Epidermal melanocyte (primary cell): ENCODE data around the gene PARP6.

Source experiments
- DNase-seq: peaks from one replicate; pipeline ENCODE4 v3.0.0; 2011; ENCODE audit warnings: low spot score; ENCODE audit not compliant: insufficient read length

Gene PARP6

GRCh38 chr15:72200395-72201237, 71.7 kb downstream of the PARP6 start:
- DNase-seq, result no peak

DNA sequence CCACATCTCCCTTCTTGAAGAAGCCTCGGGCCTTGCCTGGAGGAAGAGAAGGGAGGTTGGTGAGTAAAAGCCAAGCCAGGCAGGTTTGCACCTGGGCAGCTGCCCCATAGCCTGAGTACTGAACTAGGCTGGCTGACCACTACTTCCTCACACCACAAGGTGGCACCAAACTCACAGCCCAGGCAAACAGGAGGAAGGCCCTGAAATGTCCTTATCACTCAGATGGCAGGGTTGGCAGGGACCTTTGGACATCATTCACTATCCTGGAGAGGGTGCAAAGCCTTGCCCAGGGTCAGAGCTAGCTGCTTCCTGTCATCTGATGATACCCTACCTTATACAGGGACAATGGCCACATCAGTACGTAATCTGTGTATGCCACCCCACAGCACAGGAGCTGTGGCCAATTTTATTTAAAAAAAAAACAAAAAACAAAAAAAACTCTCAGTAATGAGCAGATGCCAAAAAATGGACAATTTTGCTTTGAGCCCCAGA, 72.6 kb downstream of the PARP6 start:
- DNase-seq, result peak; percentile 83

- no peak for DNase-seq
Observed at GRCh38 chr15:72199205-72199515, 73.2 kb downstream of the PARP6 start.

- no peak for DNase-seq
Observed at GRCh38 chr15:72198356-72199204, 73.8 kb downstream of the PARP6 start.

GRCh38 chr15:72197460-72198355, 74.6 kb downstream of the PARP6 start, which contains the start of gene GRAMD2A:
TSS of gene GRAMD2A (minus strand) at chr15:72197787.
- DNase-seq, result peak; percentile 40

DNA sequence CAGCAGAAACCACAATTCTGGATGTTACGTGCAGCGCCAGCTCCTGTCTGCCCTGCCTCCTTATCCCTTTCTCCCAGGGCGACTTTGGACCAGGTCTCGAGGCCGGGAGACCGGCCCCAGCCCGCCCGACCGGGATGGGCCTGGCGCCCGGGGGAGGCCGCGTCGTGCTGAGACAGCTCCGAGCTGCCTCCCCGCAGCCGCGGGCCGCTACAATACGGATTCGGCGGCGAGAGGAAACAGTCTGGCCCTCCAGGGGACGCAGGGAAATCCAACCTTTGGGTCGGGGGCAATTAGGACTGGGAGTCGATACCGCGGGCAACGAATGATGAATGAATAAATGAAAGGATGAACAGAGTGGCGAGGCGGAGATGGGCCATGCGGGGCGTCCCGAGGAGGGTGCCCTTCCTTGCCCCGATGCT, 75.3 kb downstream of the PARP6 start:
- no peak for DNase-seq

DNA sequence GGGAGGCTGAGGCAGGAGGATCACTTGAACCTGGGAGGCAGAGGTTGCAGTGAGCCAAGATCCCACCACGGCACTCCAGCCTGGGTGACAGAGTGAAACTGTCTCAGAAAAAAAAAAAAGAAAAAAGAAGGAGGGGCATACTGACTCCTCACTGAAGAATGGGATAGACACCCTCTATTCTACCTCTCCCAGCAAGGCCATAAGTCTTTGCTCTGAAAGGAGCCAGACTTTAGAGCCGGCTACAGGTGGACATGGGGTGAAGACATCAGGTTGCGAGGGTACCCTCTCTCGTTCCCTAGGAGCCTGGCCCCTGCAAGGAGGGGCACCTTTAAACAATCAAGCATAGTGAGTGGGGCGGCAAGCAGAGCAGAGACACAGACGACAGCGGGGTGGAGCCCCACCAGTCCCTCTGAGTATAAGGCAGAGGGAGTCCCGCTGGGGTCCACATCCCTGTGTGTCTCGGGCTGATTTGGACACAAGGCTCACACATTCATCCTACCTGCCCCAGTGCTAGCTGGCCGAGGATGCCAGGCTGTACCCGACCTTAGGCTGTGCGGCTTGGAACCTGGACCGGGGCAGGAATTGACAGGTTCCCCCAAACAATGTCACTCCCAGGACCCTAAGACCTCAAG, 75.8 kb downstream of the PARP6 start:
- DNase-seq, result no peak

GRCh38 chr15:72195101-72195511, 77.2 kb downstream of the PARP6 start:
- no peak for DNase-seq

DNA sequence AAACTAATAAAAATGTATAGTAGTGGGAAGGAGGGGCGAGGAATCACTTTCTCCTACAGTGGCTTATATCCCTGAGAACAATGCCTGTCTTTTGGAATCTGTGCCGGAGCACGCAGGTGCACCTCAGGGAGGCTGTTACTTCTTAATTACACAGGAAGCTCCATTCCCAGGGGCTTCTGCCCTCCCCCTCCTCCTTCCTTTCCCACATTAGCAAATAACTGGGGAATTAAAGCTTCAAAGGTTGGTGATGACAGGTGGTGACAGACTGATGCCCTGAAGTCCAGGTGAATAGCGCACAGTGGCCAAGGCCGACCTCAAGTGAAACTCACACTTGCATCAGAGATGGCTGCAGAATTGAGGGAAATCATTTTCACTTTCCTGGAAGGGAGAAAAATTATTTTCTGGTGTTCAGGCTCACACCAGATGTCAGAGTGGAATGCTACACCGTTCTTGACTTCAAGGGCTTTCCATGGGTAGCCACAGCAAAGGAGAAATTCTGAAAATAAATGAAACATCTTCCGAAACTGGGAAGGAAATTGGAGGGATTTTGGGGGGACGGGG, 78.4 kb downstream of the PARP6 start:
- no peak for DNase-seq

- DNase-seq, result no peak
Observed at GRCh38 chr15:72192416-72192815, 79.9 kb downstream of the PARP6 start.
